ENCODE results near the gene FAM9A.

- TF ChIP-seq BRCA1 (CRISPR knock-in tag; IDR thresholded peaks at IDR 0.05): no peak
- TF ChIP-seq GMEB2 (CRISPR knock-in tag; IDR thresholded peaks at IDR 0.05; ENCODE audit: low read depth): no peak
- no peak for TF ChIP-seq ZFX (CRISPR knock-in tag; IDR thresholded peaks at IDR 0.05; ENCODE audit: low read depth)
- TF ChIP-seq REST (IDR thresholded peaks at IDR 0.05; ENCODE audit: borderline replicate concordance in 1 of 2, low read depth in 1 of 2, low read length in 2 of 2): no peak
- no peak for TF ChIP-seq POLR2AphosphoS5 (IDR thresholded peaks at IDR 0.05; ENCODE audit: low read depth, low read length)
- no peak for TF ChIP-seq DPF2 (CRISPR knock-in tag; IDR thresholded peaks at IDR 0.05; ENCODE audit: borderline replicate concordance, low read depth)
- no peak for TF ChIP-seq CEBPB (IDR thresholded peaks at IDR 0.05; ENCODE audit: borderline replicate concordance, low read depth, low read length)
Observed at GRCh38 chrX:8822002-8822401, 20.8 kb upstream of the FAM9A start.

Measured in HepG2 (cell line).